ENCODE data around the gene FOXC1. TPM values are rescaled to one million over a fixed set of nuclear protein-coding genes. Genes with fewer than 3 reads are reported as not detected.

The FOXC1 gene
- polyA plus RNA-seq, 1 of the 3 experiments (the other 2 are of a cell fraction) = 4.3 TPM

GRCh38 chr6:1640476-1640875 is 30.8 kb downstream of the FOXC1 start:
- no peaks in the 10 kb centered on the region for H4K20me1 ChIP-seq (ENCODE audit: insufficient read depth)
- no peaks in the 10 kb centered on the region for H3K36me3 ChIP-seq (replicated peaks in 1 of 2; ENCODE audit: control insufficient read depth in 1 of 2, insufficient read depth in 2 of 2, low read length in 1 of 2)
- CTCF ChIA-PET = interaction anchor here (1.4 kb wide), 1 partner anchor 9 kb away, joined by 4 read pairs; no protein-coding TSS in a partner anchor
- H3K9ac ChIP-seq = no peak overlapping the region
- H3K4me1 ChIP-seq (ENCODE audit: control insufficient read depth in 1 of 2, insufficient read depth in 2 of 2, low read depth in 1 of 2, low read length in 1 of 2) = peaks cover 0 to 14% of the 10 kb centered on the region in 2 experiments; a peak in 1 of 4 replicates
- TF ChIP-seq MEF2A (IDR thresholded peaks at IDR 0.05; ENCODE audit: borderline replicate concordance, low read depth) (no peak), JUND (IDR thresholded peaks at IDR 0.05) (no peak), FOSL2 (IDR thresholded peaks at IDR 0.05; ENCODE audit: borderline replicate concordance, low read depth) (no peak), PBX3 (IDR thresholded peaks at IDR 0.05) (no peak), POLR2AphosphoS5 (IDR thresholded peaks at IDR 0.05; ENCODE audit: low read depth, low read length) (no peak), MXI1 (IDR thresholded peaks at IDR 0.05; ENCODE audit: low read depth, low read length) (no peak), TCF12 (IDR thresholded peaks at IDR 0.05) (no peak), TEAD4 (IDR thresholded peaks at IDR 0.05; ENCODE audit: borderline replicate concordance, insufficient read depth) (no peak), RFX5 (IDR thresholded peaks at IDR 0.05; ENCODE audit: low read length) (no peak), RAD21 (IDR thresholded peaks at IDR 0.05; ENCODE audit: low read length) (no peak), GATA2 (CRISPR knock-in tag; IDR thresholded peaks at IDR 0.05) (no peak), YY1 (IDR thresholded peaks at IDR 0.05; ENCODE audit: low read depth) (no peak), EP300 (IDR thresholded peaks at IDR 0.05; ENCODE audit: borderline replicate concordance in 1 of 2, low read depth in 1 of 2, low read length in 1 of 2) (no peak), RXRA (IDR thresholded peaks at IDR 0.05; ENCODE audit: borderline replicate concordance, low read depth) (no peak), CTCF (IDR thresholded peaks at IDR 0.05) (no peak)
- TF ChIP-seq, protein P1, sequence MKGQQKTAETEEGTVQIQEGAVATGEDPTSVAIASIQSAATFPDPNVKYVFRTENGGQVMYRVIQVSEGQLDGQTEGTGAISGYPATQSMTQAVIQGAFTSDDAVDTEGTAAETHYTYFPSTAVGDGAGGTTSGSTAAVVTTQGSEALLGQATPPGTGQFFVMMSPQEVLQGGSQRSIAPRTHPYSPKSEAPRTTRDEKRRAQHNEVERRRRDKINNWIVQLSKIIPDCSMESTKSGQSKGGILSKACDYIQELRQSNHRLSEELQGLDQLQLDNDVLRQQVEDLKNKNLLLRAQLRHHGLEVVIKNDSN (IDR thresholded peaks at IDR 0.05; ENCODE audit: borderline replicate concordance, low read depth) = no peak
- H3K79me2 ChIP-seq (ENCODE audit: insufficient read depth) = no peaks in the 10 kb centered on the region
- POLR2A ChIA-PET = no interaction called here
- 86% methylated on average over 8 of the region's 8 CpGs for WGBS (ENCODE audit: low lambda C conversion rate)
- H3K27ac ChIP-seq (ENCODE audit: low read depth in 2 of 2, low read length in 1 of 2) = no peak overlapping the region
- no peak overlapping the region for H3K4me3 ChIP-seq (ENCODE audit: low read depth in 2 of 2, low read length in 1 of 2)
- no peaks in the 10 kb centered on the region for H3K9me3 ChIP-seq
- H3K9me2 ChIP-seq = no peaks in the 10 kb centered on the region
- H2AFZ ChIP-seq (ENCODE audit: low read depth) = no peak overlapping the region
- no peaks in the 10 kb centered on the region for H3F3A ChIP-seq (replicated peaks; ENCODE audit: insufficient read depth)
- H3K27me3 ChIP-seq (ENCODE audit: insufficient read depth) = no peaks in the 10 kb centered on the region
- H3K4me2 ChIP-seq = no peak overlapping the region
- DNase-seq = no peak

Data from SK-N-SH (cell line).